Peyer's patch (tissue), 4 donors: ENCODE data around the gene ACTL10. TPM values are rescaled to one million over a fixed set of nuclear protein-coding genes. Genes with fewer than 3 reads are reported as not detected.

ENCODE experiments used
- DNase-seq, 3 donors: peaks; one replicate each; pipeline ENCODE4 v3.0.0-alpha.2; 2017 to 2019
- H3K27ac ChIP-seq, 4 donors: fragments of 200-600 bp; sonication (generic); one replicate each; pipeline ENCODE4 v1.5.1; 2016 to 2019
- H3K27me3 ChIP-seq, 2 donors: fragments of 200-600 bp; sonication (generic); one replicate each; pipeline ENCODE4 v1.5.1; 2019
- H3K36me3 ChIP-seq, 3 donors: fragments of 200-600 bp; sonication (generic); one replicate each; pipeline ENCODE4 v1.5.1; 2016 to 2019
- H3K4me1 ChIP-seq, 4 donors: fragments of 200-600 bp; sonication (generic); one replicate each; pipeline ENCODE4 v1.5.1; 2016 to 2019
- H3K4me3 ChIP-seq, 4 donors: fragments of 200-600 bp; sonication (generic); 1 replicate in 3 of 4; 2 replicates in 1 of 4; pipeline ENCODE4 v1.5.1; 2016 to 2019; ENCODE audit warnings: mild to moderate bottlenecking in 1 of 4
- H3K9me3 ChIP-seq, 4 donors: fragments of 200-600 bp; sonication (generic); one replicate each; pipeline ENCODE4 v1.5.1; 2016 to 2019; ENCODE audit warnings: mild to moderate bottlenecking in 1 of 4
- POLR2A ChIP-seq, 2 donors: fragments of 450-650 bp; IDR thresholded peaks; one replicate each; pipeline ENCODE4 v1.5.1; 2017; ENCODE audit warnings: antibody characterized with exemption in 2 of 2, mild to moderate bottlenecking in 2 of 2, moderate library complexity in 2 of 2
- total RNA-seq, 4 donors: library from RNA; depleted of rRNA; stranded (reverse); fragments of >200 nt; gene quantifications; one replicate each; pipeline ENCODE4 v1.1.0, GENCODE V29; 2016
- TF ChIP-seq, protein P1 (sequence below), 6 experiments: fragments of 450-650 bp in 4 of 6; fragments of 200-600 bp in 2 of 6; sonication (generic) in 1 of 6; IDR thresholded peaks; one replicate each; pipeline ENCODE4 v1.5.1; 2017 to 2019; ENCODE audit warnings: antibody characterized with exemption in 6 of 6, mild to moderate bottlenecking in 3 of 6, moderate library complexity in 1 of 6

The ACTL10 gene
- total RNA-seq, 4 donors from 2014 or later: 1.2 to 3.1 (median 2.5) TPM; not detected in 1

DNA sequence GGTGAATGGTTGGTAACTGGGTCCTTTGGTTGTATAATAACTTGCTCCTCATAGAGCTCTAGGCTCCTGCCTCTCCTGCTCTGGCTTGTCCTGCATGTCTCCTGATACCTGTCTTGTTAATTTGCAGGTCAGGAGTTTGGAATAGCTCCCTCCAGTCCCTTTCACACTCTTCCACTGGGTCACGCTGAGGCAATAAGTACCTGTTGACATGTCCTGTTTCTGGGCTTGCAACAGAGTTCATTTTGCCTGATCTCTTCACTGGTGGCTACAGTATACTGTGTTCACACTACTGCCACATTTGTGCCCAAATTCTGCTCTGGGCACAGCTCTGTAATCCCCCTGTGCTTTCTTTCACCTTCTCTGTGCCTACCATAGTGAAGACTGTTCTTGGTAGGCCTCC, 30.0 kb upstream of the ACTL10 start:
- DNase-seq: no peak
- no peaks in the 10 kb centered on the region for H3K4me1 ChIP-seq
- no peaks in the 10 kb centered on the region for H3K27me3 ChIP-seq
- H3K27ac ChIP-seq: no peak overlapping the region
- H3K4me3 ChIP-seq: no peak overlapping the region
- no peaks in the 10 kb centered on the region for H3K9me3 ChIP-seq
- TF ChIP-seq POLR2A (IDR thresholded peaks at IDR 0.05): no peak
- TF ChIP-seq, protein P1, sequence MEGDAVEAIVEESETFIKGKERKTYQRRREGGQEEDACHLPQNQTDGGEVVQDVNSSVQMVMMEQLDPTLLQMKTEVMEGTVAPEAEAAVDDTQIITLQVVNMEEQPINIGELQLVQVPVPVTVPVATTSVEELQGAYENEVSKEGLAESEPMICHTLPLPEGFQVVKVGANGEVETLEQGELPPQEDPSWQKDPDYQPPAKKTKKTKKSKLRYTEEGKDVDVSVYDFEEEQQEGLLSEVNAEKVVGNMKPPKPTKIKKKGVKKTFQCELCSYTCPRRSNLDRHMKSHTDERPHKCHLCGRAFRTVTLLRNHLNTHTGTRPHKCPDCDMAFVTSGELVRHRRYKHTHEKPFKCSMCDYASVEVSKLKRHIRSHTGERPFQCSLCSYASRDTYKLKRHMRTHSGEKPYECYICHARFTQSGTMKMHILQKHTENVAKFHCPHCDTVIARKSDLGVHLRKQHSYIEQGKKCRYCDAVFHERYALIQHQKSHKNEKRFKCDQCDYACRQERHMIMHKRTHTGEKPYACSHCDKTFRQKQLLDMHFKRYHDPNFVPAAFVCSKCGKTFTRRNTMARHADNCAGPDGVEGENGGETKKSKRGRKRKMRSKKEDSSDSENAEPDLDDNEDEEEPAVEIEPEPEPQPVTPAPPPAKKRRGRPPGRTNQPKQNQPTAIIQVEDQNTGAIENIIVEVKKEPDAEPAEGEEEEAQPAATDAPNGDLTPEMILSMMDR (IDR thresholded peaks at IDR 0.05): no peak
- H3K36me3 ChIP-seq: peaks cover 0 to 76% (median 0%) of the 10 kb centered on the region in 3 donors

DNA sequence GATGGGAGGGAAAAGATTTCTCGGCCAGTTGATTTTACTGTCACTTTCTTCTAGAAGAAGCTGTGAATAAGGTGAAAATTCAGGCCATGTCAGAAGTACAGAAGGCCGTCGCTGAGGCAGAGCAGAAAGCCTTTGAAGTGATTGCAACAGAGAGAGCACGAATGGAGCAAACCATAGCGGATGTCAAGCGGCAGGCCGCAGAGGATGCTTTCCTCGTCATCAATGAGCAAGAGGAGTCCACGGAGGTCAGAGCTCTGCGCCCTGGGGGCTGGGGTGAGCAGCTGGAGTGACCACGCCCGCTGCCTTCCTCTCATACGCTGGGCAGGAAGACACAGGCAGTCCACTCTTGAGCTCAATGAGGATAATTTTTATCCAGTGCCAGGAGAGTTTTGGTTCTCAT, 26.5 kb upstream of the ACTL10 start:
- DNase-seq: no peak
- no peaks in the 10 kb centered on the region for H3K9me3 ChIP-seq
- H3K4me1 ChIP-seq: no peaks in the 10 kb centered on the region
- no peak for TF ChIP-seq POLR2A (IDR thresholded peaks at IDR 0.05)
- TF ChIP-seq, protein P1 (IDR thresholded peaks at IDR 0.05): no peak
- no peak overlapping the region for H3K27ac ChIP-seq
- H3K36me3 ChIP-seq: peaks cover 0 to 88% (median 0%) of the 10 kb centered on the region in 3 donors
- H3K27me3 ChIP-seq: no peaks in the 10 kb centered on the region
- no peak overlapping the region for H3K4me3 ChIP-seq

DNA sequence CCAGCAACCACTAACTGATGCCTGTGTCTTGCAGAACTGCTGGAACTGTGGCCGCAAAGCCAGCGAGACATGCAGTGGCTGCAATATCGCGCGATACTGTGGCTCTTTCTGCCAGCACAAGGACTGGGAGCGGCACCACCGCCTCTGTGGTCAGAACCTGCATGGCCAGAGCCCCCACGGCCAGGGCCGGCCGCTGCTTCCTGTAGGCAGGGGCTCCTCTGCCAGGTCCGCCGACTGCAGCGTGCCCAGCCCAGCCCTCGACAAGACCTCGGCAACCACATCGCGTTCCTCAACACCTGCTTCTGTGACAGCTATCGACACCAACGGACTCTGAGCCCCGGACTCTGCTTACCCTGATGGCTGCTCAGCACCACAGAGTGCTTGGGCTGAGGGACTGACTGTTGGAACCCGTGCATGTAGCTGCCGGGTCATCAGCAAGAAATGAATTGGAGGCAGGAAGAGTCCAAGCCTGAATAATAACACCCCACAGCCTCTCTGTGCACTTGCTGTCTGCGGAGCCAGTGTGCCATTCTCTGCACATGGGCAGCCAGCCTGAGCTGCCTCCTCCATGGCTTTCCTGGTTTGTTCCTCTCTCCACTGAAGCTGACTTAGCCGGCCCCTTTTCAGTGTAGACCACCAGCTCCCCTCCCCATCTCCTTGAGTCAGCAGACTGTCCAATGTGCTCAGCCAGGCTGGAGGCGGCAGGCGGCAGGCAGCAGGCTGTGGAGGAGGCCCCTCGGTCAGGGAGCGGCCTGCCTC, 22.3 kb upstream of the ACTL10 start:
- H3K36me3 ChIP-seq: peaks cover 0 to 72% (median 0%) of the 10 kb centered on the region in 3 donors
- H3K9me3 ChIP-seq: no peaks in the 10 kb centered on the region
- H3K27ac ChIP-seq: no peak overlapping the region
- H3K4me3 ChIP-seq: no peak overlapping the region
- peak in 1 of 3 donors; percentile 9 for DNase-seq
- peaks cover 0 to 14% (median 0%) of the 10 kb centered on the region in 4 donors for H3K4me1 ChIP-seq
- TF ChIP-seq, protein P1 (IDR thresholded peaks at IDR 0.05): no peak
- no peak for TF ChIP-seq POLR2A (IDR thresholded peaks at IDR 0.05)
- H3K27me3 ChIP-seq: no peaks in the 10 kb centered on the region

DNA sequence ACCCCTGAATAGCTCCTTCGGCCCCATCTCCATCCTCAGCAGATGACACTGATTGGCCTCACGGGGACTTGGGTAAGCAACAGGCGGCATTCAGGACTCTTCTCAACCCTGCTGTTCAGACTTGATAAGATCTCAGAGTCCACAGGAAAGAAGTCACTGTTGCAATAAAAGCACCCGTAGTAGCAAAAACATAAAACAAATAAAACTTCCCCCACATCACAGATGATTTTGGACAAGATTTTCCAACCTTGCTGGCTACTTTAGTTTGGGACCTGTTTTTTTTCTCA, 21.7 kb upstream of the ACTL10 start:
- no peak overlapping the region for H3K4me3 ChIP-seq
- no peaks in the 10 kb centered on the region for H3K27me3 ChIP-seq
- H3K36me3 ChIP-seq: peaks cover 0 to 67% (median 0%) of the 10 kb centered on the region in 3 donors
- H3K9me3 ChIP-seq: no peaks in the 10 kb centered on the region
- no peak for DNase-seq
- H3K27ac ChIP-seq: no peak overlapping the region
- H3K4me1 ChIP-seq: peaks cover 0 to 15% (median 0%) of the 10 kb centered on the region in 4 donors
- TF ChIP-seq POLR2A (IDR thresholded peaks at IDR 0.05): no peak
- TF ChIP-seq, protein P1 (IDR thresholded peaks at IDR 0.05): no peak

DNA sequence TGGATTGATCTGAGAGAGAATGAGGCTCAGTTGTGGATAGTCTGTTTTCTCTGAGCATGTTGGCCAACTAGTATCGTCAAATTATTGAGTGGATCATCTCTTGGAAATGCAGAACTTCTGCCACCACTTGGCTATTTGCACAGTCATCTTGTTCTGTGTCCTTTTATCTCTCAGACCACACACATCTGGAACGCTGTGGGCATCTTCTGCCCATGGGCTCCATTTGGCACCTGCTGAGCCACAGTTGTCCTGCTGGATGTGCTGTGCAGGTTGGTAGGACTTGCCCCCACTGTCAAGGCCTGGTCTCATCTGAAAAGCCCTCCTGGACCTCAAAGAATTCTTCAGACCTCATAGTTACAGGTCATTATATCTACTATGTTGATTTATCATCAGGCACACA, 21.3 kb upstream of the ACTL10 start:
- Histone ChIP-seq H3K36me3 (peaks cover 0 to 63% (median 0%) of the 10 kb centered on the region in 3 donors), H3K9me3 (no peaks in the 10 kb centered on the region), H3K27me3 (no peaks in the 10 kb centered on the region), H3K4me1 (peaks cover 0 to 18% (median 0%) of the 10 kb centered on the region in 4 donors), H3K27ac (no peak overlapping the region), H3K4me3 (no peak overlapping the region)
- TF ChIP-seq, protein P1 (IDR thresholded peaks at IDR 0.05): no peak
- TF ChIP-seq POLR2A (IDR thresholded peaks at IDR 0.05): no peak
- no peak for DNase-seq
